CD4-positive, alpha-beta memory T cell (primary cell): ENCODE measurements around the gene APBB1IP. TPM values are rescaled to one million over a fixed set of nuclear protein-coding genes. Genes with fewer than 3 reads are reported as not detected.

Source experiments
- CTCF ChIA-PET: fragments of 350-600 bp; sonication (Branson Sonifier 250); formaldehyde crosslinking; loops from one replicate; lab custom pipeline; 2021; ENCODE audit warnings: inconsistent platforms; ENCODE audit not compliant: partially characterized antibody; lab: Charles Lee
- POLR2A ChIA-PET: fragments of 350-600 bp; sonication (Branson Sonifier 250); formaldehyde crosslinking; loops from one replicate; lab custom pipeline; 2021; ENCODE audit not compliant: partially characterized antibody; lab: Charles Lee
- DNase-seq, 5 donors: peaks; one replicate each; pipeline versions ENCODE4 v3.0.0 to v3.0.0-alpha.2; 2020 to 2022; ENCODE audit warnings: mixed read lengths in 1 of 5
- H3K27ac ChIP-seq: one replicate; pipeline ENCODE4 v1.7.0; 2013; ENCODE audit warnings: low read depth, low read length
- H3K27me3 ChIP-seq: 2 replicates; pipeline ENCODE4 v1.7.0; 2013; ENCODE audit warnings: mild to moderate bottlenecking, low read length, moderate library complexity; ENCODE audit not compliant: insufficient read depth
- H3K36me3 ChIP-seq: 2 replicates; pipeline ENCODE4 v1.7.0; 2013; ENCODE audit warnings: mild to moderate bottlenecking, low read length, moderate library complexity; ENCODE audit not compliant: insufficient read depth
- H3K4me1 ChIP-seq: 2 replicates; pipeline ENCODE4 v1.7.0; 2013; ENCODE audit warnings: mild to moderate bottlenecking, low read length, moderate library complexity; ENCODE audit not compliant: insufficient read depth
- H3K4me3 ChIP-seq, 2 donors: one replicate each; pipeline ENCODE4 v1.7.0; 2013; ENCODE audit warnings: low read length in 2 of 2, mild to moderate bottlenecking in 1 of 2
- H3K9me3 ChIP-seq, 2 donors: one replicate each; pipeline ENCODE4 v1.7.0; 2013; ENCODE audit warnings: low read length in 2 of 2, control low read depth in 1 of 2; ENCODE audit not compliant: control insufficient read depth in 1 of 2
- H3K27ac Mint-ChIP-seq, 7 donors: one replicate each; pipeline ENCODE4 v1.8.0; 2020 to 2021; ENCODE audit warnings: mixed read lengths in 7 of 7, mild to moderate bottlenecking in 6 of 7, inconsistent platforms in 3 of 7, moderate library complexity in 3 of 7
- H3K27me3 Mint-ChIP-seq, 2 donors: one replicate each; pipeline ENCODE4 v1.8.0; 2020 to 2021; ENCODE audit warnings: mixed read lengths in 2 of 2
- H3K36me3 Mint-ChIP-seq, 2 donors: one replicate each; pipeline ENCODE4 v1.8.0; 2020 to 2021; ENCODE audit warnings: mixed read lengths in 2 of 2, inconsistent platforms in 1 of 2, mild to moderate bottlenecking in 1 of 2
- H3K4me1 Mint-ChIP-seq, 4 donors: one replicate each; pipeline ENCODE4 v1.8.0; 2020 to 2021; ENCODE audit warnings: mixed read lengths in 4 of 4, mild to moderate bottlenecking in 1 of 4
- H3K4me3 Mint-ChIP-seq, 8 donors: one replicate each; pipeline ENCODE4 v1.8.0; 2020 to 2021; ENCODE audit warnings: mixed read lengths in 8 of 8, mild to moderate bottlenecking in 7 of 8, moderate library complexity in 6 of 8, inconsistent platforms in 3 of 8
- H3K9me3 Mint-ChIP-seq, 8 donors: one replicate each; pipeline ENCODE4 v1.8.0; 2020 to 2021; ENCODE audit warnings: mixed read lengths in 8 of 8, mild to moderate bottlenecking in 5 of 8, inconsistent platforms in 3 of 8, moderate library complexity in 1 of 8
- intact Hi-C: fragments of 100-400 bp; cut with micrococcal nuclease; formaldehyde crosslinking; loops from one replicate; pipeline ENCODE4 v1.15.1; 2023
- polyA plus RNA-seq, 2 donors: library from polyadenylated mRNA; unstranded; fragments of 300-500 nt; fragmentation: Illumina TruSeq; gene quantifications; one replicate each; pipeline ENCODE4 v1.2.3, GENCODE V29; 2021
- total RNA-seq, 2 experiments: library from RNA; stranded (reverse); gene quantifications; one replicate each; pipeline ENCODE4 v1.2.3, GENCODE V29; 2021

APBB1IP gene
- total and polyA plus RNA-seq, 4 experiments from 2014 or later: 30.6 to 106 (median 95.7) TPM

GRCh38 chr10:26505491-26505890 is 67.3 kb downstream of the APBB1IP start:
- no peaks in the 10 kb centered on the region for H3K27me3 ChIP-seq
- no peaks in the 10 kb centered on the region for H3K4me1 ChIP-seq
- no peaks in the 10 kb centered on the region for H3K9me3 ChIP-seq
- no peak for DNase-seq
- peaks cover 74% of the 10 kb centered on the region in 2 donors for H3K36me3 Mint-ChIP-seq
- intact Hi-C loops: no loop called here
- H3K4me1 Mint-ChIP-seq: peaks cover 8 to 25% (median 13%) of the 10 kb centered on the region in 4 donors
- H3K9me3 Mint-ChIP-seq: peaks cover 0 to 2% (median 0%) of the 10 kb centered on the region in 8 donors
- no peak overlapping the region for H3K4me3 Mint-ChIP-seq
- H3K4me3 ChIP-seq: no peak overlapping the region
- no peak overlapping the region for H3K27ac ChIP-seq
- H3K27ac Mint-ChIP-seq: peak overlapping the region in 6 of 7 donors; percentile 2 to 88 (median 74)
- ChIA-PET POLR2A (interaction anchor here (1.5 kb wide), 1 partner anchor 68 kb away, joined by 4 read pairs; the partner anchor contains the start of gene APBB1IP), CTCF (interaction anchor here (2.9 kb wide), 1 partner anchor 38 kb away, joined by 18 read pairs; no protein-coding TSS in a partner anchor)
- no peaks in the 10 kb centered on the region for H3K27me3 Mint-ChIP-seq
- H3K36me3 ChIP-seq: peaks cover 52% of the 10 kb centered on the region

GRCh38 chr10:26506736-26507135 is 68.6 kb downstream of the APBB1IP start:
- CTCF ChIA-PET: interaction anchor here (1.2 kb wide), 1 partner anchor 44 kb away, joined by 3 read pairs; no protein-coding TSS in a partner anchor
- no peak overlapping the region for H3K27ac ChIP-seq
- H3K4me1 Mint-ChIP-seq: peaks cover 8 to 20% (median 11%) of the 10 kb centered on the region in 4 donors

GRCh38 chr10:26507441-26507840 is 69.3 kb downstream of the APBB1IP start:
- Histone ChIP-seq H3K27ac (no peak overlapping the region), H3K4me1 (no peaks in the 10 kb centered on the region), H3K27me3 (no peaks in the 10 kb centered on the region), H3K36me3 (peaks cover 46% of the 10 kb centered on the region), H3K9me3 (no peaks in the 10 kb centered on the region), H3K4me3 (no peak overlapping the region)
- H3K27me3 Mint-ChIP-seq: no peaks in the 10 kb centered on the region
- H3K4me1 Mint-ChIP-seq: peaks cover 8 to 20% (median 11%) of the 10 kb centered on the region in 4 donors
- no peak overlapping the region for H3K4me3 Mint-ChIP-seq
- peaks cover 75 to 82% of the 10 kb centered on the region in 2 donors for H3K36me3 Mint-ChIP-seq
- intact Hi-C loops: no loop called here
- no peak for DNase-seq
- POLR2A ChIA-PET: no interaction called here
- CTCF ChIA-PET: interaction anchor here (1.2 kb wide), 1 partner anchor 43 kb away, joined by 3 read pairs; no protein-coding TSS in a partner anchor
- peaks cover 0 to 2% (median 0%) of the 10 kb centered on the region in 8 donors for H3K9me3 Mint-ChIP-seq
- peak overlapping the region in 4 of 7 donors; percentile 7 to 60 (median 24) for H3K27ac Mint-ChIP-seq

More at GRCh38 chr10:26506736-26507135, 68.6 kb downstream of the APBB1IP start:
- Histone ChIP-seq H3K9me3 (no peaks in the 10 kb centered on the region), H3K4me3 (no peak overlapping the region), H3K36me3 (peaks cover 44% of the 10 kb centered on the region), H3K27me3 (no peaks in the 10 kb centered on the region), H3K4me1 (no peaks in the 10 kb centered on the region)
- Mint-ChIP-seq H3K4me3 (no peak overlapping the region), H3K27me3 (no peaks in the 10 kb centered on the region), H3K9me3 (peaks cover 0 to 2% (median 0%) of the 10 kb centered on the region in 8 donors), H3K27ac (peak overlapping the region in 6 of 7 donors; percentile 52 to 90 (median 62)), H3K36me3 (peaks cover 74 to 76% of the 10 kb centered on the region in 2 donors)
- intact Hi-C loops: no loop called here
- POLR2A ChIA-PET: no interaction called here
- no peak for DNase-seq

GRCh38 chr10:26508016-26508415 is 69.9 kb downstream of the APBB1IP start:
- H3K9me3 ChIP-seq: no peaks in the 10 kb centered on the region
- no peaks in the 10 kb centered on the region for H3K4me1 ChIP-seq
- H3K27ac Mint-ChIP-seq: peak overlapping the region in 3 of 7 donors; percentile 9 to 39 (median 14)
- no peaks in the 10 kb centered on the region for H3K27me3 ChIP-seq
- peaks cover 0 to 2% (median 0%) of the 10 kb centered on the region in 8 donors for H3K9me3 Mint-ChIP-seq
- no peak overlapping the region for H3K4me3 Mint-ChIP-seq
- ChIA-PET CTCF (interaction anchor here (1.2 kb wide), 1 partner anchor 42 kb away, joined by 3 read pairs; no protein-coding TSS in a partner anchor), POLR2A (no interaction called here)
- intact Hi-C loops: no loop called here
- no peak overlapping the region for H3K27ac ChIP-seq
- no peaks in the 10 kb centered on the region for H3K27me3 Mint-ChIP-seq
- H3K36me3 ChIP-seq: peaks cover 47% of the 10 kb centered on the region
- no peak overlapping the region for H3K4me3 ChIP-seq
- DNase-seq: no peak
- H3K4me1 Mint-ChIP-seq: peaks cover 8 to 18% (median 11%) of the 10 kb centered on the region in 4 donors
- H3K36me3 Mint-ChIP-seq: peaks cover 75 to 82% of the 10 kb centered on the region in 2 donors

- H3K4me3 Mint-ChIP-seq: no peak overlapping the region
- H3K27ac ChIP-seq: no peak overlapping the region
- H3K4me3 ChIP-seq: no peak overlapping the region
- no peaks in the 10 kb centered on the region for H3K4me1 ChIP-seq
- peaks cover 52% of the 10 kb centered on the region for H3K36me3 ChIP-seq
- peaks cover 78 to 86% of the 10 kb centered on the region in 2 donors for H3K36me3 Mint-ChIP-seq
- ChIA-PET POLR2A (no interaction called here), CTCF (no interaction called here)
- H3K27me3 ChIP-seq: no peaks in the 10 kb centered on the region
- no peaks in the 10 kb centered on the region for H3K9me3 ChIP-seq
- no peaks in the 10 kb centered on the region for H3K27me3 Mint-ChIP-seq
- peak overlapping the region in 5 of 7 donors; percentile 5 to 80 (median 19) for H3K27ac Mint-ChIP-seq
- intact Hi-C loops: no loop called here
- DNase-seq: no peak
- H3K9me3 Mint-ChIP-seq: peaks cover 0 to 2% (median 0%) of the 10 kb centered on the region in 8 donors
- peaks cover 5 to 12% (median 10%) of the 10 kb centered on the region in 4 donors for H3K4me1 Mint-ChIP-seq
Observed at GRCh38 chr10:26509307-26509706, 71.2 kb downstream of the APBB1IP start.

GRCh38 chr10:26513101-26513500 is 75.0 kb downstream of the APBB1IP start:
- no peak for DNase-seq
- ChIA-PET CTCF (interaction anchor here (2.2 kb wide), 1 partner anchor 9 kb away, joined by 7 read pairs; no protein-coding TSS in a partner anchor), POLR2A (no interaction called here)
- Mint-ChIP-seq H3K4me1 (peaks cover 3 to 8% (median 5%) of the 10 kb centered on the region in 4 donors), H3K4me3 (no peak overlapping the region), H3K9me3 (no peaks in the 10 kb centered on the region), H3K36me3 (peaks cover 78 to 83% of the 10 kb centered on the region in 2 donors), H3K27ac (peak overlapping the region in 1 of 7 donors; percentile 25), H3K27me3 (no peaks in the 10 kb centered on the region)
- H3K4me1 ChIP-seq: no peaks in the 10 kb centered on the region
- no peaks in the 10 kb centered on the region for H3K9me3 ChIP-seq
- intact Hi-C loops: no loop called here
- no peaks in the 10 kb centered on the region for H3K27me3 ChIP-seq
- H3K36me3 ChIP-seq: peaks cover 55% of the 10 kb centered on the region
- H3K27ac ChIP-seq: no peak overlapping the region
- no peak overlapping the region for H3K4me3 ChIP-seq

- H3K36me3 ChIP-seq: peaks cover 69% of the 10 kb centered on the region
- POLR2A ChIA-PET: interaction anchor here (0.8 kb wide), 1 partner anchor 78 kb away, joined by 3 read pairs; no protein-coding TSS in a partner anchor
Observed at GRCh38 chr10:26516540-26517101, 78.5 kb downstream of the APBB1IP start.

More at GRCh38 chr10:26516540-26517101, 78.5 kb downstream of the APBB1IP start:
- no peak for DNase-seq
- H3K27ac Mint-ChIP-seq: peak overlapping the region in 1 of 7 donors; percentile 2
- CTCF ChIA-PET: interaction anchor here (1.6 to 2.3 kb wide), 4 partner anchors 8 to 181 kb away, joined by 4 to 6 read pairs (median 5); no protein-coding TSS in a partner anchor
- Histone ChIP-seq H3K9me3 (no peaks in the 10 kb centered on the region), H3K27me3 (no peaks in the 10 kb centered on the region), H3K4me3 (no peak overlapping the region), H3K4me1 (no peaks in the 10 kb centered on the region), H3K27ac (no peak overlapping the region)
- H3K27me3 Mint-ChIP-seq: no peaks in the 10 kb centered on the region
- H3K9me3 Mint-ChIP-seq: peaks cover 0 to 11% (median 0%) of the 10 kb centered on the region in 8 donors
- H3K4me3 Mint-ChIP-seq: no peak overlapping the region
- H3K36me3 Mint-ChIP-seq: peaks cover 83 to 86% of the 10 kb centered on the region in 2 donors
- peaks cover 6 to 13% (median 10%) of the 10 kb centered on the region in 4 donors for H3K4me1 Mint-ChIP-seq
- intact Hi-C loops: no loop called here
